RWPE2 (cell line): Measurements from ENCODE around the gene NMNAT2.

Experiments
- ATAC-seq: fragments of 200-7000 bp; cut with Tn5 transposase; 3 replicates; pipeline ENCODE4 v1.9.1; 2021; ENCODE audit warnings: low read depth
- DNase-seq: peaks from one replicate; pipeline ENCODE4 v3.0.0-alpha.2; 2020; ENCODE audit warnings: low spot score
- H3K27ac ChIP-seq: fragments of 450-650 bp; 2 replicates; pipeline ENCODE4 v1.5.1; 2017; ENCODE audit warnings: mild to moderate bottlenecking; ENCODE audit not compliant: poor library complexity, severe bottlenecking
- H3K27me3 ChIP-seq: fragments of 250-450 bp; sonication (Bioruptor Pico); 2 replicates; pipeline ENCODE4 v1.5.1; 2021; ENCODE audit warnings: mild to moderate bottlenecking, moderate library complexity; ENCODE audit not compliant: insufficient read depth, poor library complexity, severe bottlenecking
- H3K36me3 ChIP-seq: fragments of 250-450 bp; sonication (Bioruptor Pico); 2 replicates; pipeline ENCODE4 v1.5.1; 2020; ENCODE audit warnings: low read depth, mild to moderate bottlenecking, moderate library complexity
- H3K4me1 ChIP-seq: fragments of 250-450 bp; sonication (Bioruptor Pico); 2 replicates; pipeline ENCODE4 v1.5.1; 2021; ENCODE audit warnings: mild to moderate bottlenecking, moderate library complexity; ENCODE audit not compliant: insufficient read depth, poor library complexity, severe bottlenecking
- H3K4me3 ChIP-seq: fragments of 250-450 bp; sonication (Bioruptor Pico); 2 replicates; pipeline ENCODE4 v1.5.1; 2021; ENCODE audit warnings: mild to moderate bottlenecking, moderate library complexity; ENCODE audit not compliant: severe bottlenecking
- H3K9me3 ChIP-seq: fragments of 250-450 bp; sonication (Bioruptor Pico); 2 replicates; pipeline ENCODE4 v1.5.1; 2021; ENCODE audit warnings: mild to moderate bottlenecking, moderate library complexity; ENCODE audit not compliant: severe bottlenecking
- TF ChIP-seq, protein P1 (sequence below): fragments of 450-650 bp; IDR thresholded peaks from one replicate; pipeline ENCODE4 v1.5.1; 2017; ENCODE audit warnings: mild to moderate bottlenecking, moderate library complexity; ENCODE audit not compliant: poor library complexity, severe bottlenecking

The NMNAT2 gene

DNA sequence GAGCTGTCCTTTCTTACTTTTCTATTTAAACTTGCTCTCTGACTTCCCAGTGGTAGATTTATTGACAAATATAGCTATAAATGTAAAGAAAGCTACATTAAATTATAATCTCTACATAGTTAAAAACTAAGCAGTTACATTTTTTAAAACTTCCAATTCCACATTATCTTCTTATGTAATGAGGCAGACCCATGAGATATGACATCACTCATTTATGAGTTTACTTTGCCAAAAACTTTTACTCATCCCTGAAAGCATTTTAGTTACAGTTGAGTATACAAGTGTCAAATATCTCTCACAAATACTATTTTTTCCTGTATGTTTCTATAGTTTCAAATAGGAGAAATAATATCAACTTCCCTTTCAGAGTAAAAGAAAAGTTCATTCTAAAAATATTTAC is 3.8 kb downstream of the NMNAT2 start:
- no peaks in the 10 kb centered on the region for H3K36me3 ChIP-seq
- TF ChIP-seq, protein P1, sequence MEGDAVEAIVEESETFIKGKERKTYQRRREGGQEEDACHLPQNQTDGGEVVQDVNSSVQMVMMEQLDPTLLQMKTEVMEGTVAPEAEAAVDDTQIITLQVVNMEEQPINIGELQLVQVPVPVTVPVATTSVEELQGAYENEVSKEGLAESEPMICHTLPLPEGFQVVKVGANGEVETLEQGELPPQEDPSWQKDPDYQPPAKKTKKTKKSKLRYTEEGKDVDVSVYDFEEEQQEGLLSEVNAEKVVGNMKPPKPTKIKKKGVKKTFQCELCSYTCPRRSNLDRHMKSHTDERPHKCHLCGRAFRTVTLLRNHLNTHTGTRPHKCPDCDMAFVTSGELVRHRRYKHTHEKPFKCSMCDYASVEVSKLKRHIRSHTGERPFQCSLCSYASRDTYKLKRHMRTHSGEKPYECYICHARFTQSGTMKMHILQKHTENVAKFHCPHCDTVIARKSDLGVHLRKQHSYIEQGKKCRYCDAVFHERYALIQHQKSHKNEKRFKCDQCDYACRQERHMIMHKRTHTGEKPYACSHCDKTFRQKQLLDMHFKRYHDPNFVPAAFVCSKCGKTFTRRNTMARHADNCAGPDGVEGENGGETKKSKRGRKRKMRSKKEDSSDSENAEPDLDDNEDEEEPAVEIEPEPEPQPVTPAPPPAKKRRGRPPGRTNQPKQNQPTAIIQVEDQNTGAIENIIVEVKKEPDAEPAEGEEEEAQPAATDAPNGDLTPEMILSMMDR: no peak
- ATAC-seq (no peak), DNase-seq (no peak)
- peaks cover 31% of the 10 kb centered on the region for H3K27me3 ChIP-seq
- no peak overlapping the region for H3K27ac ChIP-seq
- no peaks in the 10 kb centered on the region for H3K4me1 ChIP-seq
- H3K9me3 ChIP-seq: no peaks in the 10 kb centered on the region
- no peak overlapping the region for H3K4me3 ChIP-seq

DNA sequence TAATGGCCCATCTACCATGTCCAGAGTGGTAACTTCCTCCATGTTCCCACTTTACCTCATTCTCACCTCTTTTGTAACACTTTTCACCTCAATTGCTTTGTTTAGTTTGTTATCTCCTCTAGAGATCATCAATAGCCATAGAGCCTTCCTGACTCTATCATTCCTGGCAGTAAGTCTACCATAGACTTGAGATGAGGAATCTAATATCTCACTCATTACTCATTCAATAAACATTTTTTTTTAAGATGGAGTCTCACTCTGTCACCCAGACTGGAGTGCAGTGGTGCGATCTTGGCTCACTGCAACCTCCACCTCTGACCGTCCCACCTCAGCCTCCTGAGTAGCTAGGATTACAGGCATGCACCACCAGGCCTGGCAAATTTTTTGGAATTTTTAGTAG is 7.1 kb downstream of the NMNAT2 start:
- Histone ChIP-seq H3K4me1 (no peaks in the 10 kb centered on the region), H3K27me3 (peaks cover 5% of the 10 kb centered on the region), H3K27ac (no peak overlapping the region), H3K4me3 (no peak overlapping the region), H3K36me3 (no peaks in the 10 kb centered on the region), H3K9me3 (no peaks in the 10 kb centered on the region)
- TF ChIP-seq, protein P1: no peak
- DNase-seq: no peak
- peak; percentile 44; the same call in 1 of the 3 replicates for ATAC-seq

DNA sequence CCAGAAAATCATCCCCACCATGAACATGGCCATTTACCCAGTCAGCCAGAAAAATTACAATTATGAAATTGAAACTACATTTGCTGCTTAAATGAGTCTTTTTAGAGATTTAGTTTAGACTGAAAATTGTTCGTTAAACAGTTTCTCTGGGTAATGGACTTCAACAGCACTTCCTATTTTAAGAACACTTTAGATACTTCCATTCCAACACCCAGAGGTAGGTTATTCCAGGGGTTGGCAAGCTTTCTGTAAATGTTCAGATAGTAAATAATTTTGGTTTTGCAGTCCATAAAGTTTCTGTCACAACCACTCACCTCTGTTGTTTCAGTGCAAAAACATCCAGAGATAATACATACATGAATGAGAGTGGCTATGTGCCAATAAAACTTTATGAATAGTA is 10.2 kb downstream of the NMNAT2 start:
- Histone ChIP-seq H3K36me3 (no peaks in the 10 kb centered on the region), H3K27me3 (no peaks in the 10 kb centered on the region), H3K9me3 (no peaks in the 10 kb centered on the region), H3K4me3 (no peak overlapping the region), H3K4me1 (no peaks in the 10 kb centered on the region), H3K27ac (no peak overlapping the region)
- DNase-seq: no peak
- no peak for ATAC-seq
- TF ChIP-seq, protein P1: no peak

DNA sequence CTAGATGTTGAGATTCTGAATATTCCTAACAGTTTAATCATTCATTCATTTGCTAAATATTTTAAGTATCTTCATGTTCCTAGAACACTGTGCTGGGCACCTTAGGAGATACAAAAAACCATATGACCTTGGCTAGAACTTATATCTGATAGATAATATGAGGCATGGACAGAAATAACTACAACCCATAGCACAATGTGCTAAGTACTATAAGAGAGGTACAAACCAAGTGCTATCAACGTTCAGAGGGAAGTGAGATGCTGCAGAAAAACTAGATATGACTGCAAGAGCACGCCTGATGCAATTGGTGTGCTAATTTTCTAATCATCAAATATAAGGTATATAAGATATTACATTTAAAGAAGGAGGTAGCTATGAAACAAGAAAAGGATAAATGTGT is 10.7 kb downstream of the NMNAT2 start:
- no peaks in the 10 kb centered on the region for H3K27me3 ChIP-seq
- no peaks in the 10 kb centered on the region for H3K4me1 ChIP-seq
- no peak for DNase-seq
- H3K27ac ChIP-seq: no peak overlapping the region
- no peak for ATAC-seq
- no peak overlapping the region for H3K4me3 ChIP-seq
- TF ChIP-seq, protein P1: no peak
- H3K9me3 ChIP-seq: no peaks in the 10 kb centered on the region
- H3K36me3 ChIP-seq: no peaks in the 10 kb centered on the region

DNA sequence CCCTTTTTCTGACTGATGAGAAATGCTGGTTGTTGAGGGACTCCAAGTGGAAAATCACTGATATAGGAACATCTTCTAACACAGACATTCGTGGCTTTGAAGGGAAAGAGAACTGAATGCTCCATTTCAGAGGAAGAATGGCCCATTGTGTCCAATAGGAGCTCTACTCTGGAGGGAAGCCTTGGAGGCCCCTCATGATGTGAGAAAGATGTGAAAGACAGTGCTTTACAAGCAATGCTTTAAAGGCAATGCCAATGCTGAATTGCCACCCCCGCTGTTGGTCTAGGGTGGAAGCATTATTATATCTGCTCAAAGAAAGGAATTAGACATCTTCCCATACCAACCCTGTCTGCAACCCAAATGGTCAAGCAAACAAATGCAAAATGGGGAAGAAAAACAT is 13.7 kb downstream of the NMNAT2 start:
- Histone ChIP-seq H3K27ac (no peak overlapping the region), H3K36me3 (no peaks in the 10 kb centered on the region), H3K9me3 (no peaks in the 10 kb centered on the region), H3K4me3 (no peak overlapping the region), H3K27me3 (no peaks in the 10 kb centered on the region), H3K4me1 (no peaks in the 10 kb centered on the region)
- ATAC-seq (no peak), DNase-seq (no peak)
- TF ChIP-seq, protein P1: no peak
